ENCODE results near the gene GABRG3.

DNA sequence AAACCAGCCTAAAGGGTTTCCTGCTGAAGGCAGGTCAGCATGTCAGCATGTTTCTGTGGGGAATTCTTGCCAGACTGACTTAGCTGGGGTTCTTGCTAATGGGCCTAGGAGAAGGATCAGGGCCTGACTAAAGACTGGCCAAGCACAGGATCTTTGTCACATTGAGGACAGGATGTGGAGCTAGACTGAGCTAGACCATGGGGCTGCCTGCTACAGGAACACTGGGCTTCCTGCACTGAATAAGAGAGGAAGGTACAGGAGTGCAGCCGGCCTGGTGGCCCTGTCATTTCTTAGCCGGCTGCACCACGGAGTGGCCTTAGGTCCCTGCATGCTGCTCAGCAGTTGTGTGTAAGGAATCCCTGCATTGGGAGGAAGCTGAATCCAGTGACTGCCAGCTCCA, 68.2 kb downstream of the GABRG3 start:
- TF ChIP-seq, protein P1, sequence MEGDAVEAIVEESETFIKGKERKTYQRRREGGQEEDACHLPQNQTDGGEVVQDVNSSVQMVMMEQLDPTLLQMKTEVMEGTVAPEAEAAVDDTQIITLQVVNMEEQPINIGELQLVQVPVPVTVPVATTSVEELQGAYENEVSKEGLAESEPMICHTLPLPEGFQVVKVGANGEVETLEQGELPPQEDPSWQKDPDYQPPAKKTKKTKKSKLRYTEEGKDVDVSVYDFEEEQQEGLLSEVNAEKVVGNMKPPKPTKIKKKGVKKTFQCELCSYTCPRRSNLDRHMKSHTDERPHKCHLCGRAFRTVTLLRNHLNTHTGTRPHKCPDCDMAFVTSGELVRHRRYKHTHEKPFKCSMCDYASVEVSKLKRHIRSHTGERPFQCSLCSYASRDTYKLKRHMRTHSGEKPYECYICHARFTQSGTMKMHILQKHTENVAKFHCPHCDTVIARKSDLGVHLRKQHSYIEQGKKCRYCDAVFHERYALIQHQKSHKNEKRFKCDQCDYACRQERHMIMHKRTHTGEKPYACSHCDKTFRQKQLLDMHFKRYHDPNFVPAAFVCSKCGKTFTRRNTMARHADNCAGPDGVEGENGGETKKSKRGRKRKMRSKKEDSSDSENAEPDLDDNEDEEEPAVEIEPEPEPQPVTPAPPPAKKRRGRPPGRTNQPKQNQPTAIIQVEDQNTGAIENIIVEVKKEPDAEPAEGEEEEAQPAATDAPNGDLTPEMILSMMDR (IDR thresholded peaks at IDR 0.05; ENCODE audit: insufficient read depth, low read length, poor library complexity, severe bottlenecking), result no peak
- TF ChIP-seq EZH2phosphoT487 (conservative IDR thresholded peaks at IDR 0.05; ENCODE audit: low read length), result no peak
